Trophoblast cell (in vitro differentiated cells and primary cell): ENCODE data around the gene TSEN2.

Experiments
- DNase-seq, 2 donors: peaks; one replicate each; pipeline ENCODE4 v3.0.0-alpha.2; 2016
- H2AFZ ChIP-seq: 2 replicates; pipeline ENCODE4 v1.6.1; 2013; ENCODE audit warnings: low read length, moderate library complexity, mild to moderate bottlenecking; ENCODE audit not compliant: insufficient read depth, poor library complexity
- H2AK5ac ChIP-seq: 2 replicates; pipeline ENCODE4 v1.6.1; 2013; ENCODE audit warnings: mild to moderate bottlenecking, low read length
- H2BK120ac ChIP-seq: 2 replicates; pipeline ENCODE4 v1.6.1; 2013; ENCODE audit warnings: low read length, mild to moderate bottlenecking, moderate library complexity; ENCODE audit not compliant: insufficient read depth, poor library complexity
- H2BK12ac ChIP-seq: 2 replicates; pipeline ENCODE4 v1.6.1; 2013; ENCODE audit warnings: mild to moderate bottlenecking, low read length, moderate library complexity
- H2BK5ac ChIP-seq: 2 replicates; pipeline ENCODE4 v1.6.1; 2013; ENCODE audit warnings: low read length, low read depth, moderate library complexity, mild to moderate bottlenecking; ENCODE audit not compliant: poor library complexity
- H3K14ac ChIP-seq: 2 replicates; pipeline ENCODE4 v1.6.1; 2013; ENCODE audit warnings: mild to moderate bottlenecking, low read length
- H3K18ac ChIP-seq: 2 replicates; pipeline ENCODE4 v1.6.1; 2013; ENCODE audit warnings: mild to moderate bottlenecking, low read length
- H3K23ac ChIP-seq: 2 replicates; pipeline ENCODE4 v1.6.1; 2013; ENCODE audit warnings: low read length
- H3K27ac ChIP-seq: 2 replicates; pipeline ENCODE4 v1.5.1; 2013; ENCODE audit warnings: low read depth, mild to moderate bottlenecking, inconsistent platforms, low read length, moderate library complexity
- H3K27me3 ChIP-seq: 2 replicates; pipeline ENCODE4 v1.6.1; 2013; ENCODE audit warnings: inconsistent platforms, mild to moderate bottlenecking, low read length, moderate library complexity; ENCODE audit not compliant: insufficient read depth
- H3K36me3 ChIP-seq, 2 experiments: 1 replicate in 1 of 2; 2 replicates in 1 of 2; pipeline ENCODE4 v1.6.1; 2013; ENCODE audit warnings: low read length in 2 of 2, mild to moderate bottlenecking in 2 of 2, moderate library complexity in 1 of 2; ENCODE audit not compliant: insufficient read depth in 2 of 2, control insufficient read depth in 1 of 2
- H3K4ac ChIP-seq: 2 replicates; pipeline ENCODE4 v1.6.1; 2013; ENCODE audit warnings: low read depth, mild to moderate bottlenecking, low read length, moderate library complexity
- H3K4me1 ChIP-seq, 2 experiments: 1 replicate in 1 of 2; 2 replicates in 1 of 2; pipeline ENCODE4 v1.6.1; 2013; ENCODE audit warnings: low read length in 2 of 2, mild to moderate bottlenecking in 2 of 2, moderate library complexity in 1 of 2; ENCODE audit not compliant: insufficient read depth in 2 of 2, control insufficient read depth in 1 of 2
- H3K4me2 ChIP-seq: 2 replicates; pipeline ENCODE4 v1.6.1; 2013; ENCODE audit warnings: inconsistent platforms, mild to moderate bottlenecking, low read length, moderate library complexity
- H3K4me3 ChIP-seq: 2 replicates; pipeline ENCODE4 v1.5.1; 2013; ENCODE audit warnings: mild to moderate bottlenecking, low read depth, low read length, inconsistent platforms
- H3K79me1 ChIP-seq: one replicate; pipeline ENCODE4 v1.6.1; 2013; ENCODE audit warnings: low read length
- H3K79me2 ChIP-seq: 2 replicates; pipeline ENCODE4 v1.6.1; 2013; ENCODE audit warnings: low read length, mild to moderate bottlenecking; ENCODE audit not compliant: control insufficient read depth, insufficient read depth, poor library complexity
- H3K9ac ChIP-seq: 2 replicates; pipeline ENCODE4 v1.6.1; 2013; ENCODE audit warnings: mild to moderate bottlenecking, low read length
- H3K9me3 ChIP-seq: 2 replicates; pipeline ENCODE4 v1.6.1; 2013; ENCODE audit warnings: low read depth, mild to moderate bottlenecking, control low read depth, inconsistent platforms, low read length; ENCODE audit not compliant: insufficient read depth
- H4K12ac ChIP-seq: 2 replicates; pipeline ENCODE4 v1.6.1; 2013; ENCODE audit warnings: low read depth, mild to moderate bottlenecking, low read length, moderate library complexity
- H4K8ac ChIP-seq: 2 replicates; pipeline ENCODE4 v1.6.1; 2013; ENCODE audit warnings: low read depth, mild to moderate bottlenecking, low read length, moderate library complexity
- H4K91ac ChIP-seq: one replicate; pipeline ENCODE4 v1.6.1; 2013; ENCODE audit warnings: low read depth, mild to moderate bottlenecking, low read length, moderate library complexity
- WGBS: extraction: QIAGEN DNeasy Blood & Tissue Kit; methylation state at CpG from one replicate; pipeline ENCODE4 v1.1.7; 2013; ENCODE audit warnings: missing lambda C conversion rate; ENCODE audit not compliant: insufficient read length, insufficient coverage; ENCODE audit errors: extremely low coverage; 5-methylcytosine and 5-hydroxymethylcytosine counted together

TSEN2 gene

DNA sequence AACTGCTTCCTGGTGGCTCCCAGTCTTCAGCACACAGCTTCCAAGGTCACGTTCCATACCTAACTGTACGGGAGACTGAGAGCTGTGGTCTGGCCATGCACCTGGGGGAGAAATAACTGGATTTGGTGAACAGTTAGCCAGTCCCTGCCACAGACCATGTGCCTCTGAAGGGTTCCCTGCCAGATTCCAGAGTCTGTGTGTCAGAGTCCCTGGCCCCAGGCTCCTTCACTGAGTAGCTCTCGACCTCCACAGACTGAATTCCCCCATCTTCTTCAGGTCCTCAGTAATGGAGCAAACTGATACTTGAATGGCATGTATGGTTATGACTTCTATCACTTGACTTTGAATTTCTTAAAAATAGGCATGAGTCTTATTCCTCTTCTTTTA, 43.5 kb downstream of the TSEN2 start:
- Histone ChIP-seq H3K9me3 (no peaks in the 10 kb centered on the region), H4K91ac (no peak overlapping the region), H3K14ac (no peak overlapping the region), H2BK5ac (no peak overlapping the region), H4K12ac (no peak overlapping the region), H3K36me3 (peaks cover 0 to 7% of the 10 kb centered on the region in 2 experiments), H3K4ac (no peak overlapping the region), H2AFZ (no peak overlapping the region), H3K23ac (no peak overlapping the region), H3K4me2 (no peak overlapping the region), H2AK5ac (no peak overlapping the region), H3K18ac (no peak overlapping the region), H3K9ac (no peak overlapping the region), H3K4me1 (no peaks in the 10 kb centered on the region), H3K27ac (no peak overlapping the region), H2BK120ac (no peak overlapping the region), H3K4me3 (no peak overlapping the region), H3K79me2 (no peaks in the 10 kb centered on the region), H2BK12ac (no peak overlapping the region), H3K27me3 (no peaks in the 10 kb centered on the region), H4K8ac (no peak overlapping the region), H3K79me1 (no peaks in the 10 kb centered on the region)
- WGBS: no CpG with 5 or more reads among the region's 3 CpGs
- no peak for DNase-seq

DNA sequence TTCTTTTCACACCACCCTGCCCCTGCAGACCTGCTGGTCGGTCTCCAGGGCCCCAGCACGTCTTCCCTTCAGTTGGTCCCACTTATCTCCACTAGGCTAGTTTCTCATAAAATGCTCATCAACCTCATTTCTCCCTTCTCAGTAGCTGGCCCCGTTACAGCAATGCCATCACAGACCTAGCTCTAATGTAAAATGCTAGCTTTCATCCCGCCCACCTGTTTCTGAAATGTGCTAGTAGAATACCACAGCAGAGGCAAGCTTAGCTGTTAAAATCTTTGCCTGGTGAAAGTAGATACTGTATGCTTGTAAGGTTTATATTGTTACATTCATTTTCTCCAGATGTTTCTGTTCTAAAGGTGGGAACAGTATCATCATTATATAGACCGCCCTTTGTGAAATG, 47.9 kb downstream of the TSEN2 start:
- no peak overlapping the region for H4K91ac ChIP-seq
- H2BK5ac ChIP-seq: no peak overlapping the region
- no peak overlapping the region for H3K9ac ChIP-seq
- no peak overlapping the region for H2BK12ac ChIP-seq
- no peaks in the 10 kb centered on the region for H3K9me3 ChIP-seq
- no peaks in the 10 kb centered on the region for H3K79me2 ChIP-seq
- no peak overlapping the region for H2BK120ac ChIP-seq
- H3K4ac ChIP-seq: no peak overlapping the region
- no peak overlapping the region for H3K27ac ChIP-seq
- no peak for DNase-seq
- no peak overlapping the region for H4K8ac ChIP-seq
- no peak overlapping the region for H2AK5ac ChIP-seq
- no peak overlapping the region for H3K4me2 ChIP-seq
- H3K23ac ChIP-seq: no peak overlapping the region
- WGBS: no CpG with 5 or more reads among the region's 5 CpGs
- H3K18ac ChIP-seq: no peak overlapping the region
- no peak overlapping the region for H3K14ac ChIP-seq
- H3K4me1 ChIP-seq: no peaks in the 10 kb centered on the region
- no peak overlapping the region for H3K4me3 ChIP-seq
- H2AFZ ChIP-seq: no peak overlapping the region
- H3K36me3 ChIP-seq: peaks cover 0 to 9% of the 10 kb centered on the region in 2 experiments
- H3K79me1 ChIP-seq: no peaks in the 10 kb centered on the region
- H3K27me3 ChIP-seq: no peaks in the 10 kb centered on the region
- no peak overlapping the region for H4K12ac ChIP-seq

- no peak for DNase-seq
- Histone ChIP-seq H3K27me3 (no peaks in the 10 kb centered on the region), H3K14ac (no peak overlapping the region), H3K18ac (no peak overlapping the region), H2AFZ (no peak overlapping the region), H3K9me3 (peaks cover 2% of the 10 kb centered on the region), H3K4me3 (no peak overlapping the region), H4K8ac (no peak overlapping the region), H2BK12ac (no peak overlapping the region), H3K36me3 (peaks cover 0 to 11% of the 10 kb centered on the region in 2 experiments), H2BK5ac (no peak overlapping the region), H3K79me2 (no peaks in the 10 kb centered on the region), H3K4me1 (no peaks in the 10 kb centered on the region), H4K12ac (no peak overlapping the region), H3K27ac (no peak overlapping the region), H3K79me1 (no peaks in the 10 kb centered on the region), H3K9ac (no peak overlapping the region), H3K4me2 (no peak overlapping the region), H4K91ac (no peak overlapping the region), H3K23ac (no peak overlapping the region), H3K4ac (no peak overlapping the region), H2AK5ac (no peak overlapping the region), H2BK120ac (no peak overlapping the region)
- WGBS: no CpG with 5 or more reads among the region's 6 CpGs
These were observed 52.1 kb downstream of the TSEN2 start for GRCh38 chr3:12536423-12536822.

DNA sequence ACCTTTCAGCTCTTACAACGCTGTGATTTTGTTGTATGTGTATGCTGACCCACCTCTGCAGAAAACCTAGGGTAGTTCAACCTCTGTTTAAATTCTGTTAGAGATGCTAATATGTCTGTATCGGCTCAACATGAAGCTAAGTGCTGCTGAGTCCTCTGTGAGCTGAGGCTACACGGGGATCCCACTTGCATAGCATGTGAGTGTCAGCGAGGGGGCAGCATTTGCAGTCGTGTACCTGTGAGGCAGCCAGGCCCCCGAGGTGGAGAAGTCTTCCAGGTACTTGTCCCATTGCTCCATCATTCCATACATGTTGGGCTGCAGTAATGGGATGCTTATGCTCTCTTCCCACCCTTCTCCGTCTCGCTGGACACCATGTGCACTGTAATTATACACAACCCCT, 57.3 kb downstream of the TSEN2 start:
- no peak overlapping the region for H4K8ac ChIP-seq
- H3K4me1 ChIP-seq: peaks cover 0 to 4% of the 10 kb centered on the region in 2 experiments
- no peak overlapping the region for H3K9ac ChIP-seq
- H3K4me2 ChIP-seq: no peak overlapping the region
- peak; percentile 40 to 61 for DNase-seq
- H2BK12ac ChIP-seq: no peak overlapping the region
- no peak overlapping the region for H4K91ac ChIP-seq
- no peak overlapping the region for H3K23ac ChIP-seq
- no peaks in the 10 kb centered on the region for H3K79me1 ChIP-seq
- H3K4me3 ChIP-seq: no peak overlapping the region
- no peaks in the 10 kb centered on the region for H3K27me3 ChIP-seq
- H4K12ac ChIP-seq: no peak overlapping the region
- no peak overlapping the region for H2BK120ac ChIP-seq
- no peak overlapping the region for H3K4ac ChIP-seq
- no peak overlapping the region for H2BK5ac ChIP-seq
- H2AK5ac ChIP-seq: no peak overlapping the region
- WGBS: no CpG with 5 or more reads among the region's 8 CpGs
- H3K36me3 ChIP-seq: peaks cover 0 to 5% of the 10 kb centered on the region in 2 experiments
- H2AFZ ChIP-seq: no peak overlapping the region
- peaks cover 2% of the 10 kb centered on the region for H3K9me3 ChIP-seq
- no peaks in the 10 kb centered on the region for H3K79me2 ChIP-seq
- no peak overlapping the region for H3K14ac ChIP-seq
- H3K27ac ChIP-seq: no peak overlapping the region
- H3K18ac ChIP-seq: no peak overlapping the region
